GM12875 (cell line): Measurements from ENCODE around the gene GRIK5.
"Not testable (repeated sequence)": the region's sequence is repeated elsewhere in the genome, so short reads cannot be mapped to it uniquely, and the experiment has no call there.

Experiments
- H3K4me3 ChIP-seq: one replicate; pipeline ENCODE4 v1.5.1; 2011; ENCODE audit warnings: low read depth, low read length, control low read depth
- TF ChIP-seq, protein P1 (sequence below): IDR thresholded peaks from 2 replicates; pipeline ENCODE4 v1.5.1; 2011; ENCODE audit warnings: low read depth, mild to moderate bottlenecking, control low read depth, inconsistent platforms, low read length, moderate library complexity, borderline replicate concordance; ENCODE audit not compliant: insufficient read depth

Gene GRIK5

DNA sequence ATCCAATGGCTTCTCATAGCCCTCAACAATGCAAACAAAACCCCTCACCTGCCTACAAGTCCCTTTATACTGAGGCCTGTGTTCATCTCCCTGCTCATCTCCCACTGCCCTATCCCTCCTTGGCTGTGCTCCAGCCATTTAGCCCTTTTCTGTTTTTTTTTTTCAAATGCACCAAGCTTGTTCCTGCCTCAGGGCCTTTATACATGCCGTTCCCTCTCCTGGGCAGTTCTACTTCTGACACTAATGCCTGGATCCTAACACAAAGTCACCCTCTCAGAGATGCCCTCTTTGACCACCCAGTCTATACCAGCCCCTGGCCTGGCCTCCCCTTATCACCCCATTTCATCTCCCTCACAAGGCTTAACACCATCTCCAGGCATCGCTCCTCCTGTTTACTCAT lies 32.9 kb upstream of the GRIK5 start:
- no peak overlapping the region for H3K4me3 ChIP-seq
- TF ChIP-seq, protein P1, sequence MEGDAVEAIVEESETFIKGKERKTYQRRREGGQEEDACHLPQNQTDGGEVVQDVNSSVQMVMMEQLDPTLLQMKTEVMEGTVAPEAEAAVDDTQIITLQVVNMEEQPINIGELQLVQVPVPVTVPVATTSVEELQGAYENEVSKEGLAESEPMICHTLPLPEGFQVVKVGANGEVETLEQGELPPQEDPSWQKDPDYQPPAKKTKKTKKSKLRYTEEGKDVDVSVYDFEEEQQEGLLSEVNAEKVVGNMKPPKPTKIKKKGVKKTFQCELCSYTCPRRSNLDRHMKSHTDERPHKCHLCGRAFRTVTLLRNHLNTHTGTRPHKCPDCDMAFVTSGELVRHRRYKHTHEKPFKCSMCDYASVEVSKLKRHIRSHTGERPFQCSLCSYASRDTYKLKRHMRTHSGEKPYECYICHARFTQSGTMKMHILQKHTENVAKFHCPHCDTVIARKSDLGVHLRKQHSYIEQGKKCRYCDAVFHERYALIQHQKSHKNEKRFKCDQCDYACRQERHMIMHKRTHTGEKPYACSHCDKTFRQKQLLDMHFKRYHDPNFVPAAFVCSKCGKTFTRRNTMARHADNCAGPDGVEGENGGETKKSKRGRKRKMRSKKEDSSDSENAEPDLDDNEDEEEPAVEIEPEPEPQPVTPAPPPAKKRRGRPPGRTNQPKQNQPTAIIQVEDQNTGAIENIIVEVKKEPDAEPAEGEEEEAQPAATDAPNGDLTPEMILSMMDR, result no peak

DNA sequence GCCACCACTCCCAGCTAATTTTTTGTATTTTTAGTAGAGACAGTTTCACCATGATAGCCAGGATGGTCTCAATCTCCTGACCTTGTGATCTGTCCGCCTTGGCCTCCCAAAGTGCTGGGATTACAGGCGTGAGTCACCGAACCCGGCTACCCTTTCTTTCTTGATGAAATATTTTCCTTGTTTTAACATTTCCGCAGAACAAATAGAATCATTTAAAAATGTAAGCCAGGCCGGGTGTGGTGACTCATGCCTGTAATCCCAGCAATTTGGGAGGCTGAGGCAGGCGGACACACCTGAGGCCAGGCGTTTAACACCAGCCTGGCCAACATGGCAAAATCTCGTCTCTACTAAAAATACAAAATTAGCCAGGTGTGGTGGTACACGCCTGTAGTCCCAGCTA lies 30.2 kb upstream of the GRIK5 start:
- not testable (repeated sequence) for H3K4me3 ChIP-seq

DNA sequence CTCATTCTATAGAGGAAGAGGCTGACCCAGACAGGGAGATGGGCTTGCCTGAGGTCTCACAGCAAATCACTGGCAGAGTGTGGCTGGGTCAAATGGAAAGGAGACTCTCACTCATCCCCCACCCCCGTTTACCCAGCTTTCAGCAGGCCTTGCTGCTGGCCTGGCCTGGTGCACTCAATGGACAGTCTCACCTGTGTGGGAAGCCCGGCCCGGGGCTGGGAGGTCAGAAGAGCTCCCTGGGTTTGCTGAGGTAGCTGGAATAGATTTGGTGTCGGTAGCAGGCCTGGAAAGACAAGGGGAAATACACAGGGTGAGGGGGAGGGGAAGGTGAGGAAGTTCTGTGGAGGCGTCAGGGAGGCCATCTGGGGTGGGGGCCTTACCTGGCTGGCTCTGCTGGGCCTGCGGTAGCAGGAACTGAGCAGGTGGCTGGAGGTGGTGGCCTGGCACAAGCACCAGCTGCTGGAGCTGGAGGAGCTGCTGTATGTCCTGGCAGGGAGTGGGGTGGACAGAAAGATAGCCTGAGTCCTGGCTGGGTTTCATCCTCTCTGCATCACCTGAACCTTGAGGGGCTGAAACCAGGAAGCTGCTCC lies 29.4 kb upstream of the GRIK5 start:
- H3K4me3 ChIP-seq, result no peak overlapping the region
- TF ChIP-seq, protein P1, result no peak

DNA sequence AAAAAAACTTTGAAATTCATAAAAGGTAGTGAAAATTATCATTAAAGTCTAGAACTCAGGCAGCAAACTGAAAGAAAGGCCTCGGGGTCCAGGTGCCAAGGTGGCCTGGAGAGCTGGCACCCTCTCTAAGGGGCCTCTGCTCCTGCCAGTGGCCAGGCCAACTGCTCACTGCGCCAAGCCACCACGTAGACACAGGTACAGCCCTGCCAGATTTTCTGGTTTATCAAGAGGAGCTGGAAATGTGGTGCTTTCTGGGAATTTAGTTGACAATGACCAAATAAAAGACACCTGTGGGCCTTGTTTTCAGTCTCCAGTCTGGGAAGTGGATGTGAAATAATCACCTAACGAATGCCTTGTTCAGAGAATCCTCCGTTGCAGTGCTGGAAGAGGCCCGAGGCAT lies 28.8 kb upstream of the GRIK5 start:
- no peak overlapping the region for H3K4me3 ChIP-seq
- TF ChIP-seq, protein P1, result no peak

DNA sequence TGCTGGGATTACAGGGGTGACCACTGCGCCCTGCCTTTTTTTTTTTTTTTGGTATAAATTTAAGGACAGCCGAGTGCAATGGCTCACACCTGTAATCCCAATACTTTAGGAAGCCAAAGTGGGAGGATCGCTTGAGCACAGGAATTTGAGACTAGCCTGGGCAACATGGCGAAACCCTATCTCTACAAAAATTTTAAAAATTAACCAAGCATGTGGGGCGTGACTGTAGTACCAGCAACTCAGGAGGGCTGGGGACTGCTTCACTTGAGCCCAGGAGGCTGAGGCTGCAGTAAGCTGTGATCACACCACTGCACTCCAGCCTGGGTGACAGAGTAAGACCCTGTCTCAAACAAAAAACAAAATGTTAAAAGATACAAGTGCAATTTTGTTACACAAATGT lies 27.5 kb upstream of the GRIK5 start:
- TF ChIP-seq, protein P1, result no peak

DNA sequence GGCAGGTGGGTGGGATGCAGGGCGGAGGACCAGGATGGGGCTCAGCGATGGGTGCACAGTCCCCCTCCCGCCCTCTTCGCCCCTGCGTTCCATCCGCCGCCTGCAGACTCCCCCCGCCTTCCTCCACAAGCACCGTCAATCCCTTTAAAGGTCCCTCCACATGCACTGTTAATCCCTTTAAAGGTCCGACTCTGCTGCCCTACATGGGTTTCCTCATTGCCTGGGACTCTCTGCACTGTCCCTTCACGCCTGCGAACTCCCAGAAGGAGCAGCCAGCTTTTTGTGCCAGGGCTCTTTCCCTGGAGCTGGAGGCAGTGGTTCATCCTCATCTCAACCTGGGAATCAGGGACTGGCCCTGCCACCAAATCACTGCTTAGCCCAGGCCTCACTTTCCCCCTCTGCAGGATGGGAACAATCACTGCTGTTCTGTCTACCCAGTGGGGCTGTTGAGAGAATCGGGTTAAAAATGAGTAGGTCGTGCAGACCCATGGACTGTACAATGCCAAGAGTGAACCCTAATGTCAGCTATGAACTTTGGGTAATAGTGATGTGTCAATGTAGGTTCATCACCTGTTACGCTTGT lies 26.3 kb upstream of the GRIK5 start:
- no peak overlapping the region for H3K4me3 ChIP-seq
- TF ChIP-seq, protein P1, result no peak

More for the DNA sequence above, 27.5 kb upstream of the GRIK5 start:
- no peak overlapping the region for H3K4me3 ChIP-seq

DNA sequence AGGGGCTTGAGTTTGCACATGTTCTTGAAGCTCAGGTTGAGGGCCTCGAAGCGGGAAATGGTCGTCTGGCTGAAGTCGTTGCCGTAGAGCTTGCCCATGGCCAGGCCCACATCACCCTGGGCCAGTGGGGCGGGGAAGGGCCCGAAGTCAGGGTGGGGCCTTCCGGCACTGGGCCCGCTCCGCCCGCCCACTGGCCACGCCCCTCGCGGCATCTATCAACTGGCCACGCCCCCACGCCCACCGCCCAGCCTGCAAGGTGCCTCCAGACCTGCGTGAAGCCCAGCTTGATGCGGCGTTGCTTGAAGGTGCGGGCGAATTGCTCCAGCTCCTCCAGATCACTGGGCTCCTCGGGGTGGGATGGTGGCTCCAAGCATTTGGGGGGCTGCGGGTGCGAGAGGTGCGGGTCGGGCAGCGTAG lies 25.8 kb upstream of the GRIK5 start:
- TF ChIP-seq, protein P1, result no peak
- H3K4me3 ChIP-seq, result no peak overlapping the region
